GM23338 (cell line): ENCODE results near the gene MTA1. TPM values are rescaled to one million over a fixed set of nuclear protein-coding genes. Genes with fewer than 3 reads are reported as not detected.

Source experiments
- ATAC-seq: fragments of 200-7000 bp; cut with Tn5 transposase; 3 replicates; pipeline ENCODE4 v1.9.1; 2020
- DNase-seq: peaks from one replicate; pipeline ENCODE4 v3.0.0-alpha.2; 2015; ENCODE audit warnings: low spot score
- H2AFZ ChIP-seq: fragments of 200-600 bp; sonication (generic); 2 replicates; pipeline ENCODE4 v1.8.0; 2016; ENCODE audit warnings: antibody characterized with exemption, mild to moderate bottlenecking, moderate library complexity
- H3F3A ChIP-seq: fragments of 200-600 bp; sonication (generic); replicated peaks from 2 replicates; pipeline ENCODE4 v1.8.0; 2017; ENCODE audit warnings: antibody characterized with exemption, mixed run types, low read depth
- H3K27ac ChIP-seq: fragments of 200-600 bp; sonication (generic); 2 replicates; pipeline ENCODE4 v1.6.1; 2016; ENCODE audit warnings: low read depth
- H3K27me3 ChIP-seq: fragments of 200-600 bp; sonication (generic); 2 replicates; pipeline ENCODE4 v1.8.0; 2016; ENCODE audit warnings: mild to moderate bottlenecking, mixed run types, moderate library complexity; ENCODE audit not compliant: insufficient read depth
- H3K36me3 ChIP-seq: fragments of 200-600 bp; sonication (generic); 2 replicates; pipeline ENCODE4 v1.8.0; 2016; ENCODE audit warnings: mild to moderate bottlenecking; ENCODE audit not compliant: insufficient read depth
- H3K4me1 ChIP-seq: fragments of 200-600 bp; sonication (generic); 2 replicates; pipeline ENCODE4 v1.8.0; 2016; ENCODE audit warnings: mild to moderate bottlenecking, moderate library complexity; ENCODE audit not compliant: insufficient read depth
- H3K4me2 ChIP-seq: fragments of 200-600 bp; sonication (generic); 2 replicates; pipeline ENCODE4 v1.7.1; 2017; ENCODE audit warnings: mixed run types
- H3K4me3 ChIP-seq: fragments of 200-600 bp; sonication (generic); 2 replicates; pipeline ENCODE4 v1.6.1; 2016; ENCODE audit warnings: mixed run types
- H3K79me2 ChIP-seq: fragments of 200-600 bp; sonication (generic); replicated peaks from 2 replicates; pipeline ENCODE4 v1.8.0; 2017; ENCODE audit warnings: mild to moderate bottlenecking; ENCODE audit not compliant: insufficient read depth
- H3K9me2 ChIP-seq: fragments of 200-600 bp; sonication (generic); 2 replicates; pipeline ENCODE4 v1.8.0; 2017; ENCODE audit not compliant: insufficient read depth
- H4K20me1 ChIP-seq: fragments of 200-600 bp; sonication (generic); replicated peaks from 2 replicates; pipeline ENCODE4 v1.8.0; 2017; ENCODE audit warnings: mild to moderate bottlenecking; ENCODE audit not compliant: insufficient read depth
- H3K27ac Mint-ChIP-seq: 2 replicates; pipeline ENCODE4 v1.8.0; 2020; ENCODE audit warnings: inconsistent platforms, mild to moderate bottlenecking, moderate library complexity, mixed read lengths
- H3K27me3 Mint-ChIP-seq: 3 replicates; pipeline ENCODE4 v1.8.0; 2022; ENCODE audit warnings: low read depth, mild to moderate bottlenecking, moderate library complexity, mixed read lengths, inconsistent platforms; ENCODE audit not compliant: insufficient read depth, poor library complexity
- H3K36me3 Mint-ChIP-seq: 3 replicates; pipeline ENCODE4 v1.8.0; 2021; ENCODE audit warnings: low read depth, mild to moderate bottlenecking, inconsistent platforms, moderate library complexity, mixed read lengths
- H3K4me1 Mint-ChIP-seq: 3 replicates; pipeline ENCODE4 v1.8.0; 2020; ENCODE audit warnings: mild to moderate bottlenecking, inconsistent platforms, mixed read lengths
- H3K4me3 Mint-ChIP-seq: 3 replicates; pipeline ENCODE4 v1.8.0; 2021; ENCODE audit warnings: moderate library complexity, mild to moderate bottlenecking, inconsistent platforms, mixed read lengths
- H3K9me3 Mint-ChIP-seq: 3 replicates; pipeline ENCODE4 v1.8.0; 2020; ENCODE audit warnings: moderate library complexity, mild to moderate bottlenecking, inconsistent platforms, mixed read lengths
- CREB1 ChIP-seq: fragments of 250-450 bp; sonication (Bioruptor Pico); IDR thresholded peaks from 2 replicates; pipeline ENCODE4 v1.5.0; 2020; ENCODE audit warnings: low read depth, mild to moderate bottlenecking, moderate library complexity
- CTCF ChIP-seq, 2 experiments: fragments of 200-600 bp in 1 of 2; sonication (generic) in 1 of 2; conservative IDR thresholded peaks; 2 replicates each; pipeline versions ENCODE4 v1.5.1 to v1.6.1; 2016 to 2017; ENCODE audit warnings: antibody characterized with exemption in 2 of 2, low read depth in 2 of 2, mild to moderate bottlenecking in 2 of 2, moderate library complexity in 1 of 2
- EZH2 ChIP-seq: fragments of 200-600 bp; sonication (generic); IDR thresholded peaks from one replicate; pipeline ENCODE4 v1.8.0; 2017; ENCODE audit warnings: antibody characterized with exemption, mild to moderate bottlenecking, low read depth; ENCODE audit not compliant: unreplicated experiment
- EZH2phosphoT487 ChIP-seq: fragments of 200-600 bp; sonication (generic); IDR thresholded peaks from one replicate; pipeline ENCODE4 v1.8.1; 2018; ENCODE audit warnings: antibody characterized with exemption; ENCODE audit not compliant: unreplicated experiment
- JUNB ChIP-seq: IDR thresholded peaks from one replicate; pipeline ENCODE4 v1.6.1; 2016; ENCODE audit warnings: antibody characterized with exemption; ENCODE audit not compliant: unreplicated experiment
- NANOG ChIP-seq: IDR thresholded peaks from 2 replicates; pipeline ENCODE4 v1.6.1; 2016; ENCODE audit warnings: antibody characterized with exemption, borderline replicate concordance
- POLR2AphosphoS5 ChIP-seq: IDR thresholded peaks from 2 replicates; pipeline ENCODE4 v1.6.1; 2016; ENCODE audit warnings: antibody characterized with exemption, low read depth
- REST ChIP-seq: IDR thresholded peaks from one replicate; pipeline ENCODE4 v1.6.1; 2018; ENCODE audit warnings: antibody characterized with exemption; ENCODE audit not compliant: unreplicated experiment
- STAT1 ChIP-seq: IDR thresholded peaks from one replicate; pipeline ENCODE4 v1.6.1; 2016; ENCODE audit warnings: antibody characterized with exemption; ENCODE audit not compliant: unreplicated experiment
- ZNF114 ChIP-seq: fragments of 250-450 bp; sonication (Bioruptor Pico); IDR thresholded peaks from 2 replicates; pipeline ENCODE4 v1.5.0; 2020; ENCODE audit warnings: mild to moderate bottlenecking, moderate library complexity
- ZNF462 ChIP-seq: fragments of 250-450 bp; sonication (Bioruptor Pico); IDR thresholded peaks from 2 replicates; pipeline ENCODE4 v1.5.0; 2020; ENCODE audit warnings: mild to moderate bottlenecking, moderate library complexity
- polyA plus RNA-seq: library from polyadenylated mRNA; unstranded; fragments of >200 nt; fragmentation: Nextera tagmentation; extraction: Ambion mirVana; gene quantifications from 2 replicates; pipeline ENCODE4 v1.2.1, GENCODE V29; 2016
- total RNA-seq: library from RNA; depleted of rRNA; stranded (reverse); fragments of >200 nt; shearing (Covaris generic); gene quantifications from 2 replicates; pipeline ENCODE4 v1.2.3, GENCODE V29; 2014

MTA1 gene
- total and polyA plus RNA-seq, 2 experiments from 2014 or later: 53.3 to 126 TPM

GRCh38 chr14:105408592-105408991 is 11.0 kb upstream of the MTA1 start:
- H3K27ac Mint-ChIP-seq: no peak overlapping the region
- peaks cover 7% of the 10 kb centered on the region; the same call in 1 of the 2 replicates for H3K4me1 ChIP-seq
- no peaks in the 10 kb centered on the region for H3K79me2 ChIP-seq
- no peak overlapping the region for H2AFZ ChIP-seq
- ATAC-seq (no peak), DNase-seq (no peak)
- 0 out of 2 replicates have a peak, but pooled peaks cover 2% of the 10 kb centered on the region for H3F3A ChIP-seq
- no peak overlapping the region for H3K4me3 Mint-ChIP-seq
- peaks cover 41% of the 10 kb centered on the region for H3K27me3 Mint-ChIP-seq
- no peak overlapping the region for H3K4me2 ChIP-seq
- peaks cover 28% of the 10 kb centered on the region for H3K9me3 Mint-ChIP-seq
- H3K27ac ChIP-seq: no peak overlapping the region
- H3K4me1 Mint-ChIP-seq: peaks cover 16% of the 10 kb centered on the region
- H3K9me2 ChIP-seq: 0 out of 2 replicates have a peak, but pooled peaks cover 3% of the 10 kb centered on the region
- TF ChIP-seq NANOG: no peak
- TF ChIP-seq REST: no peak
- no peak for TF ChIP-seq STAT1
- no peak for TF ChIP-seq JUNB
- no peak for TF ChIP-seq EZH2phosphoT487
- peaks cover 53% of the 10 kb centered on the region for H3K27me3 ChIP-seq
- no peaks in the 10 kb centered on the region for H4K20me1 ChIP-seq
- peaks cover 19% of the 10 kb centered on the region for H3K36me3 Mint-ChIP-seq
- H3K36me3 ChIP-seq: no peaks in the 10 kb centered on the region
- H3K4me3 ChIP-seq: no peak overlapping the region

- Histone ChIP-seq H3K27me3 (peaks cover 60% of the 10 kb centered on the region), H3K4me3 (no peak overlapping the region), H3F3A (peaks cover 7% of the 10 kb centered on the region; the same call in 1 of the 2 replicates), H3K36me3 (no peaks in the 10 kb centered on the region), H4K20me1 (no peaks in the 10 kb centered on the region), H3K4me1 (peaks cover 7% of the 10 kb centered on the region; the same call in 1 of the 2 replicates), H2AFZ (no peak overlapping the region), H3K4me2 (peak overlapping the region; percentile 26; the same call in 1 of the 2 replicates), H3K27ac (no peak overlapping the region), H3K9me2 (no peaks in the 10 kb centered on the region), H3K79me2 (no peaks in the 10 kb centered on the region)
- Mint-ChIP-seq H3K4me1 (peaks cover 16% of the 10 kb centered on the region), H3K27ac (no peak overlapping the region), H3K9me3 (peaks cover 20% of the 10 kb centered on the region), H3K27me3 (peaks cover 44% of the 10 kb centered on the region), H3K36me3 (peaks cover 13% of the 10 kb centered on the region), H3K4me3 (no peak overlapping the region)
- no peak for DNase-seq
- no peak for ATAC-seq
- TF ChIP-seq NANOG: no peak
- TF ChIP-seq ZNF462: no peak
- TF ChIP-seq POLR2AphosphoS5: no peak
- TF ChIP-seq CREB1 (CRISPR knock-in tag): no peak
- TF ChIP-seq ZNF114 (CRISPR knock-in tag): no peak
- no peak for TF ChIP-seq CTCF (conservative IDR thresholded peaks at IDR 0.05; ENCODE audit: low read depth in 2 of 2)
- no peak for TF ChIP-seq EZH2
- no peak for TF ChIP-seq STAT1
These were observed 10.3 kb upstream of the MTA1 start for GRCh38 chr14:105409364-105409763.
